Transverse colon (tissue), 4 donors: ENCODE data around the gene FOXP1.

Source experiments
- CTCF ChIP-seq, 5 experiments: fragments of 200-600 bp in 3 of 5; fragments of 450-650 bp in 2 of 5; sonication (generic) in 3 of 5; IDR thresholded peaks; 1 replicate in 2 of 5; 2 replicates in 3 of 5; pipeline ENCODE4 v1.5.1; 2016 to 2017; ENCODE audit warnings: antibody characterized with exemption in 5 of 5, inconsistent platforms in 3 of 5, mild to moderate bottlenecking in 2 of 5, moderate library complexity in 1 of 5
- POLR2AphosphoS5 ChIP-seq, 3 donors: sonication (generic); formaldehyde crosslinking; IDR thresholded peaks; one replicate each; pipeline ENCODE4 v1.6.1; 2016; ENCODE audit warnings: antibody characterized with exemption in 3 of 3

GRCh38 chr3:71125738-71126137 is 457.8 kb downstream of the FOXP1 start:
- no peak for TF ChIP-seq CTCF (IDR thresholded peaks at IDR 0.05)
- no peak for TF ChIP-seq POLR2AphosphoS5 (IDR thresholded peaks at IDR 0.05)
